ENCODE data around the gene CFAP46. TPM values are rescaled to one million over a fixed set of nuclear protein-coding genes. Genes with fewer than 3 reads are reported as not detected.

The CFAP46 gene
- total and polyA plus RNA-seq, 4 donors = 3.1 to 18.8 (median 7.1) TPM

- H3K9me3 ChIP-seq (ENCODE audit: control insufficient read depth in 4 of 4, insufficient read depth in 3 of 4, low read length in 3 of 4) = no peaks in the 10 kb centered on the region
- no peak overlapping the region for H3K4me3 ChIP-seq
- no peak overlapping the region for H3K27ac ChIP-seq (ENCODE audit: low read depth in 1 of 2, low read length in 1 of 2)
- ATAC-seq (ENCODE audit: insufficient read depth, low FRiP score) (no peak), DNase-seq (no peak)
- H3K4me1 ChIP-seq (ENCODE audit: control insufficient read depth in 5 of 5, insufficient read depth in 5 of 5, low read length in 5 of 5) = no peaks in the 10 kb centered on the region
- no peak overlapping the region for H3K9ac ChIP-seq (ENCODE audit: insufficient read depth in 1 of 2, low read length in 2 of 2)
- no peaks in the 10 kb centered on the region for H3K27me3 ChIP-seq (ENCODE audit: control insufficient read depth in 3 of 3, insufficient read depth in 3 of 3, low read length in 2 of 3)
- 91 to 94% methylated on average over 45 of the region's 45 CpGs for WGBS, 2 donors
- no peak for TF ChIP-seq CTCF (IDR thresholded peaks at IDR 0.05; ENCODE audit: control extremely low read depth, extremely low read depth)
- H3K36me3 ChIP-seq (ENCODE audit: control insufficient read depth in 4 of 4, insufficient read depth in 4 of 4, low read length in 4 of 4) = no peaks in the 10 kb centered on the region
These were observed 22.8 kb downstream of the CFAP46 start for GRCh38 chr10:132919374-132920100.

DNA sequence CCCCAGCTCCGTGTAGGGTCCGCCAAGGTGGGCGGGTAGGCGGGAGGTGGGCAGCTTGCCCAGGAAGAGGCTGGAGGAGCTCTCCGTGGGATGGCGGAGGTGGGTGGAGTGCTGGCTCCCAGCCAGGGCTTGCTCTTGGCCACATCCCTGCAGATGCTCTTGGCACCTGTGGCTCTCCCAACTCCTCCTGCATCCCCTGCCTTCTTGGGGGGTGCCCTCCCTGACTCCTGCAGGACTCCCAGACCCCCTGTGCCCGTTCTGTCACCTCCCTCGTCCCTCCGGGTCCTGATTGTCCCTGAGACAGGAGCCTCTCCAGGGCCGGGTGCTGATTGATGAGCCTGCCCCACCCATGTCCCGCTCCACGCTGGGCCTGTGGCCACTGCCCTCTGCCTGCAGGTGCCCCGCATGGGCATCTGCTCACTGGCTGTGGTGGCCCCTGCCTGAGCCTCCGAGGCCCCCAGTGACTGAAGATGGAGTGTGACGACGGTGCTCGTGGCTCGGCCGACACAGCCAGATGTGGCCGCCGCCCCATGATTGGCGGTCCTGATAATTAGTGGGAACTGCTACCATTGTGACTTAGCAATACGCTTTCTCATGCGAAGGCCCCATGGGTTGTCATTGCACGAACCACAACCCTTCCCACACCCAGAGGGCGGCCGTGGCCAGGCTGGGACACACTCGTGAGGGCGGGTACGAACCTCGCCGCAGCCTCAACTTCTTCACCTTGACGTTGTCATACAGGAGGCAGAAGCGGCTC is 23.6 kb downstream of the CFAP46 start:
- DNase-seq (peak in 2 of 3 donors; percentile 16 to 28), ATAC-seq (ENCODE audit: insufficient read depth, low FRiP score) (no peak)
- no peak overlapping the region for H3K4me3 ChIP-seq
- no peaks in the 10 kb centered on the region for H3K4me1 ChIP-seq (ENCODE audit: control insufficient read depth in 5 of 5, insufficient read depth in 5 of 5, low read length in 5 of 5)
- TF ChIP-seq CTCF (IDR thresholded peaks at IDR 0.05; ENCODE audit: control extremely low read depth, extremely low read depth) = no peak
- H3K27me3 ChIP-seq (ENCODE audit: control insufficient read depth in 3 of 3, insufficient read depth in 3 of 3, low read length in 2 of 3) = no peaks in the 10 kb centered on the region
- no peaks in the 10 kb centered on the region for H3K9me3 ChIP-seq (ENCODE audit: control insufficient read depth in 4 of 4, insufficient read depth in 3 of 4, low read length in 3 of 4)
- H3K9ac ChIP-seq (ENCODE audit: insufficient read depth in 1 of 2, low read length in 2 of 2) = no peak overlapping the region
- WGBS, 2 donors = 79 to 82% methylated on average over 34 of the region's 34 CpGs
- H3K27ac ChIP-seq (ENCODE audit: low read depth in 1 of 2, low read length in 1 of 2) = no peak overlapping the region
- H3K36me3 ChIP-seq (ENCODE audit: control insufficient read depth in 4 of 4, insufficient read depth in 4 of 4, low read length in 4 of 4) = no peaks in the 10 kb centered on the region

DNA sequence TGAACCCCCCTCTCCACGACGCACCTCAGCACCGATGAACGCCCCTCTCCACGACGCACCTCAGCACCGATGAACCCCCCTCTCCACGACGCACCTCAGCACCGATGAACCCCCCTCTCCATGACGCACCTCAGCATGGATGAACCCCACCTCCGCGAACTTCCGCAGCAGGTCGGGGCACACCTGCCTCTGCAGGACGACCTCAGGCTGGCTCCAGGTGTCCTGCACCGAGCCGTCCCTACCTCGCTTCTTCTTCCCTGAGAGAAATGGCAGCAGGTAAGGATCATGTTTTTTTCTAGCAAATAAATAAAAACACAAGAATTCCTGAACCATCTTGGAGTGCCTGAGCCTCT is 24.1 kb downstream of the CFAP46 start:
- 93 to 95% methylated on average over 19 of the region's 19 CpGs for WGBS, 2 donors
- ATAC-seq (ENCODE audit: insufficient read depth, low FRiP score) (no peak), DNase-seq (no peak)
- Histone ChIP-seq H3K36me3 (ENCODE audit: control insufficient read depth in 4 of 4, insufficient read depth in 4 of 4, low read length in 4 of 4) (no peaks in the 10 kb centered on the region), H3K27ac (ENCODE audit: low read depth in 1 of 2, low read length in 1 of 2) (no peak overlapping the region), H3K9me3 (ENCODE audit: control insufficient read depth in 4 of 4, insufficient read depth in 3 of 4, low read length in 3 of 4) (no peaks in the 10 kb centered on the region), H3K4me3 (no peak overlapping the region), H3K4me1 (ENCODE audit: control insufficient read depth in 5 of 5, insufficient read depth in 5 of 5, low read length in 5 of 5) (no peaks in the 10 kb centered on the region), H3K27me3 (ENCODE audit: control insufficient read depth in 3 of 3, insufficient read depth in 3 of 3, low read length in 2 of 3) (no peaks in the 10 kb centered on the region), H3K9ac (ENCODE audit: insufficient read depth in 1 of 2, low read length in 2 of 2) (no peak overlapping the region)
- no peak for TF ChIP-seq CTCF (IDR thresholded peaks at IDR 0.05; ENCODE audit: control extremely low read depth, extremely low read depth)

All from lung (tissue), 12 donors.